NOMO-1 treated with DMSO at 0.1 percent for 48 hours (cell line): ENCODE data around the gene PDE6A.
"Not testable (repeated sequence)": the region's sequence is repeated elsewhere in the genome, so short reads cannot be mapped to it uniquely, and the experiment has no call there.

ENCODE experiments used
- DNase-seq: peaks from one replicate; lab custom pipeline; 2025; ENCODE audit not compliant: unreplicated experiment; lab: John Stamatoyannopoulos, UW

Gene PDE6A

GRCh38 chr5:149953436-149954121 lies 9.0 kb upstream of the PDE6A start:
- no peak for DNase-seq

GRCh38 chr5:149951138-149951749 lies 6.7 kb upstream of the PDE6A start:
- no peak for DNase-seq

GRCh38 chr5:149948993-149949392 lies 4.4 kb upstream of the PDE6A start:
- peak; percentile 60 for DNase-seq

- DNase-seq, result no peak
Observed at GRCh38 chr5:149946118-149946517, 1.5 kb upstream of the PDE6A start.

- DNase-seq, result not testable (repeated sequence)
Observed at GRCh38 chr5:149943177-149943949, 1.2 kb downstream of the PDE6A start.

GRCh38 chr5:149942741-149943169 lies 1.8 kb downstream of the PDE6A start:
- not testable (repeated sequence) for DNase-seq

GRCh38 chr5:149942199-149942598 lies 2.4 kb downstream of the PDE6A start:
- DNase-seq, result no peak

- no peak for DNase-seq
Observed at GRCh38 chr5:149941795-149942194, 2.8 kb downstream of the PDE6A start.

GRCh38 chr5:149940941-149941644 lies 3.5 kb downstream of the PDE6A start:
- DNase-seq, result no peak

GRCh38 chr5:149940077-149940574 lies 4.5 kb downstream of the PDE6A start:
- DNase-seq, result peak; percentile 97

- peak; percentile 72 for DNase-seq
Observed at GRCh38 chr5:149939546-149939945, 5.0 kb downstream of the PDE6A start.

- peak; percentile 63 for DNase-seq
Observed at GRCh38 chr5:149938791-149939358, 5.7 kb downstream of the PDE6A start.

- DNase-seq, result no peak
Observed at GRCh38 chr5:149938279-149938678, 6.3 kb downstream of the PDE6A start.

GRCh38 chr5:149937610-149938009 lies 7.0 kb downstream of the PDE6A start:
- DNase-seq, result no peak

GRCh38 chr5:149936700-149937091 lies 7.9 kb downstream of the PDE6A start:
- no peak for DNase-seq

GRCh38 chr5:149936044-149936699 lies 8.4 kb downstream of the PDE6A start:
- DNase-seq, result no peak

- DNase-seq, result no peak
Observed at GRCh38 chr5:149935431-149935901, 9.1 kb downstream of the PDE6A start.

- DNase-seq, result no peak
Observed at GRCh38 chr5:149932445-149933350, 11.9 kb downstream of the PDE6A start.

GRCh38 chr5:149931992-149932436 lies 12.6 kb downstream of the PDE6A start:
- no peak for DNase-seq
